Activated CD8-positive, alpha-beta memory T cell treated with anti-CD3 and anti-CD28 coated beads for 1 hour (primary cell): Measurements from ENCODE around the gene TMEM8B.

Experiments used
- DNase-seq, 2 donors: peaks; one replicate each; pipeline ENCODE4 v3.0.0-alpha.2; 2020; ENCODE audit warnings: low read depth in 1 of 2; ENCODE audit errors: extremely low read depth in 1 of 2

The TMEM8B gene

GRCh38 chr9:35810122-35810521 is 18.9 kb upstream of the TMEM8B start:
- no peak for DNase-seq

- DNase-seq, result no peak
Measured at GRCh38 chr9:35811381-35812024, 17.5 kb upstream of the TMEM8B start.

GRCh38 chr9:35812025-35812602 is 16.9 kb upstream of the TMEM8B start, which contains the start of gene SPAG8:
TSS of gene SPAG8 (minus strand) at chr9:35812262. CDS start at chr9:35812147, 115 bp downstream.
- DNase-seq, result peak; percentile 86 to 96

GRCh38 chr9:35813434-35814105 is 15.5 kb upstream of the TMEM8B start:
- no peak for DNase-seq

GRCh38 chr9:35814106-35814840 is 14.8 kb upstream of the TMEM8B start:
- no peak for DNase-seq

- peak; percentile 94 for DNase-seq
Measured at GRCh38 chr9:35814841-35815543, 14.0 kb upstream of the TMEM8B start, which contains the start of gene HINT2. TSS of gene HINT2 (minus strand) at chr9:35815042. CDS start at chr9:35814979, 63 bp downstream.

GRCh38 chr9:35816708-35817107 is 12.3 kb upstream of the TMEM8B start:
- no peak for DNase-seq

- DNase-seq, result no peak
Measured at GRCh38 chr9:35818341-35818740, 10.7 kb upstream of the TMEM8B start.

- DNase-seq, result no peak
Measured at GRCh38 chr9:35820076-35820475, 9.0 kb upstream of the TMEM8B start.

- no peak for DNase-seq
Measured at GRCh38 chr9:35822926-35823325, 6.1 kb upstream of the TMEM8B start.

GRCh38 chr9:35826071-35826701 is 2.8 kb upstream of the TMEM8B start:
- no peak for DNase-seq

- DNase-seq, result no peak
Measured at GRCh38 chr9:35827486-35827885, 1.5 kb upstream of the TMEM8B start.

- DNase-seq, result no peak
Measured at GRCh38 chr9:35828716-35829083, 328 bp upstream of the TMEM8B start, which contains the start of gene FAM221B. TSS of gene FAM221B (minus strand) at chr9:35828732. CDS start at chr9:35826161, 2,571 bp downstream.

- DNase-seq, result no peak
Measured at GRCh38 chr9:35829764-35830096, 702 bp downstream of the TMEM8B start.

- no peak for DNase-seq
Measured at GRCh38 chr9:35831040-35831439, 2.0 kb downstream of the TMEM8B start.

- no peak for DNase-seq
Measured at GRCh38 chr9:35832814-35833213, 3.8 kb downstream of the TMEM8B start.

- DNase-seq, result no peak
Measured at GRCh38 chr9:35834260-35835215, 5.5 kb downstream of the TMEM8B start.

- DNase-seq, result no peak
Measured at GRCh38 chr9:35835216-35835632, 6.2 kb downstream of the TMEM8B start.

GRCh38 chr9:35835766-35836165 is 6.7 kb downstream of the TMEM8B start:
- DNase-seq, result no peak
